HG03045 (cell line): ENCODE measurements around the gene LRRC53.

Experiments
- ATAC-seq: cut with Tn5 transposase; IDR thresholded peaks from one replicate; pipeline ENCODE4 v1.9.1; 2021; ENCODE audit warnings: mild to moderate bottlenecking, moderate library complexity; ENCODE audit not compliant: unreplicated experiment

Gene LRRC53

GRCh38 chr1:74452035-74452434 lies 60.4 kb downstream of the LRRC53 start:
- ATAC-seq, result no peak

GRCh38 chr1:74437035-74437434 lies 75.4 kb downstream of the LRRC53 start:
- no peak for ATAC-seq

GRCh38 chr1:74436078-74436477 lies 76.3 kb downstream of the LRRC53 start:
- no peak for ATAC-seq

- ATAC-seq, result no peak
Measured at GRCh38 chr1:74434321-74434720, 78.1 kb downstream of the LRRC53 start.

GRCh38 chr1:74432325-74432724 lies 80.1 kb downstream of the LRRC53 start:
- ATAC-seq, result no peak

- no peak for ATAC-seq
Measured at GRCh38 chr1:74431531-74431930, 80.9 kb downstream of the LRRC53 start.

- no peak for ATAC-seq
Measured at GRCh38 chr1:74430342-74430934, 82.0 kb downstream of the LRRC53 start.

- no peak for ATAC-seq
Measured at GRCh38 chr1:74429580-74429979, 82.8 kb downstream of the LRRC53 start.

GRCh38 chr1:74427681-74428080 lies 84.7 kb downstream of the LRRC53 start:
- no peak for ATAC-seq

- no peak for ATAC-seq
Measured at GRCh38 chr1:74426208-74426937, 86.0 kb downstream of the LRRC53 start.

- no peak for ATAC-seq
Measured at GRCh38 chr1:74425676-74426075, 86.7 kb downstream of the LRRC53 start.

GRCh38 chr1:74423471-74423870 lies 88.9 kb downstream of the LRRC53 start:
- no peak for ATAC-seq

- no peak for ATAC-seq
Measured at GRCh38 chr1:74422421-74423292, 89.8 kb downstream of the LRRC53 start.

GRCh38 chr1:74420467-74420866 lies 91.9 kb downstream of the LRRC53 start:
- no peak for ATAC-seq
